GM21528 (cell line): ENCODE data around the gene MPP3.

Source experiments
- ATAC-seq: cut with Tn5 transposase; IDR thresholded peaks from one replicate; pipeline ENCODE4 v1.9.1; 2021; ENCODE audit warnings: mild to moderate bottlenecking, moderate library complexity; ENCODE audit not compliant: unreplicated experiment, low FRiP score

The MPP3 gene

GRCh38 chr17:43755389-43755875, 77.5 kb downstream of the MPP3 start:
- ATAC-seq: no peak

GRCh38 chr17:43754947-43755346, 78.0 kb downstream of the MPP3 start:
- ATAC-seq: no peak

GRCh38 chr17:43753493-43754129, 79.3 kb downstream of the MPP3 start:
- ATAC-seq: no peak
